CD4-positive, alpha-beta T cell treated with Interleukin-1 beta for 1 hour (primary cell): ENCODE measurements around the gene HAX1.
"Not testable (repeated sequence)": the region's sequence is repeated elsewhere in the genome, so short reads cannot be mapped to it uniquely, and the experiment has no call there.

ENCODE experiments used
- DNase-seq, 2 donors: peaks; one replicate each; pipeline ENCODE4 v3.0.0-alpha.2; 2020 to 2022

The HAX1 gene

DNA sequence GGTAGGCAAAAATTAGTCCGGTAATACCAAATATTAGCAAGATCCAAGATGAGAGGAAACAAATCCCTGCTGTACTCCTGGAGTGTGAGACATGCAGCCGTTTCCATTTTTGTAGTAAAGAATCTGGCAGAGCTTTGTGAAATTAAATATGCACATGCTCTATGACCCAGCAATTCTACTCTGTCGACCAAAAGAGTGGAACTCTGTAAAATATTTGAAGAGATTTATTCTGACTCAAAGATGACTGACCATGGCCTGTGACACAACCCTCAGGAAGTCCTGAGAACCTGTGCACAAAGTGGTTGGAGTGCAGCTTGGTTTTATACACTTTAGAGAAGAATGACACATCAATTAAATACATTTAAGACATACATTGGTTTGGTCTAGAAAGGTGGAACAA is 16.2 kb downstream of the HAX1 start:
- DNase-seq, result no peak

DNA sequence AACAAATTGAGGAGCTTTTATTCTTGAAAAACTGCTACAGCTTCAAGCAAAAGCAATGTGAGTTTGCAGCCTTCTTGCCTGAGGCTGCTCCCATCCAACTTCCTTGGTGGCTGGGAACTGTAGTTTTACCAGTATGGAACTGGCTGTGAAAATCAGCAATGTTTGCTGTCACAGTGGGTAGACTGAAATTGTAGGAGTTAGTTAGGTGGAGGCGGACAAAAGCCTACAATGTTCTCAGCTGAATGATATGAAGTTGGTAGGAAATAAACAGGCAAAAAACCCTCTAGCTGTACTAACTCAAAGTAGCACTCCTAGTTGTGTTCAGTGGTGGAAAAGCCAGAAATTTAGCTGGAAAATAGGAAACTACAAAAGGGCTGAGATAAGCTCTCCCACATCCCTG is 18.5 kb downstream of the HAX1 start:
- no peak for DNase-seq

DNA sequence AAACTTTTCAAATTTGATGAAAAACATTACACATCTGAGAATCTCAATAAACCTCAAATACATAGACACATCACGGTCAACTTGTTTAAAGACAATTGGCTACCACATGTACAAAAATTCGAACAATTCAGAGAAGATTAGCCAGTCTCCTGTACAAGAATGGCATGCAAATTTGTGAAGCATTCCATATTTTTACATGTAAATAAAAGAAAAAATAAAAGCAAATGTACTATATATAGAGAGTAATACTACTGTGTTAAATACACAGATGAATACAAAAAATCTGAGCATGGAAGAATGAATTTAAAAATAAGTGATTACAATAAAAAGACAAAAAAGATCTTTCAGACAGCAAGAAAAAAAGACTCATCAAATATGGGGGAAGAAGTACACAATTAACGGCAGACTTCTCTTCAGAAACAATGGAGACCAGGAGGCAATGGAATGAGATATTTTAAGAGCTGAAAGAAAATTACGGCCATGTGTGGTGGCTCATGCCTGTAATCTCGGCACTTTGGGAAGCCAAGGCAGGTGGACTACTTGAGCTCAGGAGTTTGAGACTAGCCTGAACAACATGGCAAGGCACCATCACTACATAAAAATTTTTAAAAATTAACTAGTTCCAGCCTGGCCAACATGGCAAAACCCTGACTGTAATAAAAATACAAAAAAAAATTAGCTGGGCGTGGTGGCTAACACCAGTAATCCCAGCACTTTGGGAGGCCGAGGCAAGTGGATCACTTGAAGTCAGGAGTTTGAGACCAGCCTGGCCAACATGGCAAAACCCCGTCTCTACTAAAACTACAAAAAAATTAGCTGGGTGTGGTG is 23.2 kb downstream of the HAX1 start:
- no peak for DNase-seq

- no peak for DNase-seq
Measured at GRCh38 chr1:154301582-154301981, 29.2 kb downstream of the HAX1 start.

- DNase-seq, result no peak
Measured at GRCh38 chr1:154304664-154305337, 32.4 kb downstream of the HAX1 start.

- no peak for DNase-seq
Measured at GRCh38 chr1:154306151-154306550, 33.7 kb downstream of the HAX1 start.

- DNase-seq, result not testable (repeated sequence)
Measured at GRCh38 chr1:154307670-154308270, 35.3 kb downstream of the HAX1 start.

GRCh38 chr1:154309136-154309535 is 36.7 kb downstream of the HAX1 start:
- DNase-seq, result not testable (repeated sequence)

- DNase-seq, result not testable (repeated sequence)
Measured at GRCh38 chr1:154312229-154313065, 40.0 kb downstream of the HAX1 start.

GRCh38 chr1:154313066-154313356 is 40.6 kb downstream of the HAX1 start:
- no peak for DNase-seq

- not testable (repeated sequence) for DNase-seq
Measured at GRCh38 chr1:154314226-154314625, 41.8 kb downstream of the HAX1 start.

DNA sequence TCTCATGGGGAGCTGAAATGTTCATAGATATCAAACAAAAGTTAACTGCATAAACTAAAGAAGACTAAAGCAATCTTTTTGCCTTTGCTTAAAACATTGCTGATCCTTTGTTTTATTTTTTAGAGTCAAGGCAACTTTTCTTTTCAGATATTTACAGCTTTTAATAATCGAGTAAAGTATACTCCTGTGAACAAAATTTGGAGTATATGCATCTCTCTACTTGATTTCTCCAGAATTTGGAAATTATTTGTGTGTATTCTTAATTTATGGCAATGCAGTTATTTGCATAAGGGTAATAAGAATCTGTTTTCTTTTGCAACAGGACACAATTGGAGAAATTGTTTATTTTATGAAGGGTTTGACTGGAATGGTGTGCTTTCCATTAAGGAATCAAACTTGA is 44.3 kb downstream of the HAX1 start:
- DNase-seq, result no peak

DNA sequence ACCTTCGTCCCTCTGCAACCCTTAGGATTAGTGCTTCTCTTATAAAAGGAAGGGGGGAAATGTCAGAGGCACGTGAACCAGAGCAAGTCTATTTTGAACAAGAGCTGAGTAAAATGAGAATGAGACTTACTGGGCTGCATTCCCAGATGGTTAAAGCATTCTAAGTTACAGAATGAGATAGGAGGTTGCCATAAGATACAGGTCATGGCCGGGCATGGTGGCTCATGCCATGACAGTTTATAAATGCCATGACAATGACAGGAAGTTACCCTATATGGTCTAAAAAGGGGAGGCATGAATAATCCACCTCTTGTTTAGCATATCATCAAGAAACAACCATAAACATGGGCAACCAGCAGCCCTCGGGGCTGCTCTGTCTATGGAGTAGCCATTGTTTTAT is 46.0 kb downstream of the HAX1 start:
- no peak for DNase-seq

DNA sequence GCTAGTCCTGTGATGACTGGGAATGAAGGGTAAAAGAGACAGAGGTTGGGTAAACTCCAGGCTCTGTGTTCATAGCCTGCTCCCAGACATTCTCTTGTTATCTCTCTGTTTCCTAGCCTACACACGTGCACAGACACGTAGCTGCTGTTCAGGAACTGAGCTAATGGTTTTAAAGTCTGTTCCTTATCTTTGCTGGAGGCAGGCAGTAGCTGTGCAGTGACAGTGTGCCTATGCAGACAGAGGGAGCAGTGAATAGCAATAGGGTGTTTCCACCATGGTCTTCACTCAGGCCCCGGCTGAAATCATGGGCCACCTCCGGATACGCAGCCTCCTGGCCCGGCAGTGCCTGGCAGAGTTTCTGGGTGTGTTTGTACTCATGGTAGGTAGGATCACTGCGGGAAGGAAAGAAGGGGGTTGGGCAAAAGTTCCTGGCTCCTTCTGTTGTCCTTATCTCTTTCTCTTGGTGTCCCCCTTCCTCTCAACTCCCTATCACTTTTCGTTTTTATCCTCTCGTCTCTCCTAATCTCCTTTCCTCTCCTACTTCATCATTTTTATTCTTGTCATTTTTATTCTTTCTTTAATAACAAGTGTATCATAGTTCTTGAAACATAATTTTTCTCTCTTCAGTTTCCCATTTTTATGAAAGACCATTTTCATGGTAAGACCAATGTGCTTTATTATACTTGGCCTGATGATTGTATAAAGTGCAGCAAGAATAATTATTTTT is 48.6 kb downstream of the HAX1 start, which contains the start of gene AQP10:
AQP10 (plus strand) TSS at position 212 of the 727 bp plus-strand sequence; CDS start at position 275, 63 bp downstream.
- DNase-seq, result no peak

DNA sequence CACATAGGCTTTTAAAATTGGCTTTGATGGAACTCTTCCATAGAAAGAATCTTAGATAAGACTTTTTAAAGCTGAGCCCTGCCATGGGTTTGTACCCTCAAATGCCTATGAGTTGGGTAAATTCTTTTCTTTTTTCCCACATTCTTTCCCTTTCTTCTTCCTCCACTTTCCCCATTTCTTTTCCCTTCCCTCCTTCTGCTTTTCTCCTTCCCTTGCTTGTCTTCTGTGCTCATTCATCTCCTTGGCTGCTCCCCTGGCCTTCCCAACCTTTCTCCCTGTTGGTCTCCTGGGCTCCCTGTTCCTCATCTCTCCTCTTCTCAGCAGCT is 49.1 kb downstream of the HAX1 start:
- not testable (repeated sequence) for DNase-seq

DNA sequence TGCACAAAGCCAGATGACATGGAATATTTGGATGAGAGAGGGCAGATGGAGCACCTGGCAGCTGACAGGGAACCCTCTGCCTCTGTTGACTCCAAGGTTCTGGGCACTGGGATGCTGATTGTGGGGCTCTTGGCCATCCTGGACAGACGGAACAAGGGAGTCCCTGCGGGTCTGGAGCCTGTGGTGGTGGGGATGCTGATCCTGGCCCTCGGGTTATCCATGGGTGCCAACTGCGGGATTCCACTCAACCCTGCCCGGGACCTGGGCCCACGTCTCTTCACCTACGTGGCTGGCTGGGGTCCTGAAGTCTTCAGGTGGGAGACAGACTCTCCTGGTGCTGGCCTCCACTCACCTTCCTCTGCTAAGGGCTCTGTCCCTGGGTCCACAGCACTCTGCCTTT is 51.1 kb downstream of the HAX1 start:
- no peak for DNase-seq

GRCh38 chr1:154324241-154324640 is 51.8 kb downstream of the HAX1 start:
- DNase-seq, result no peak

DNA sequence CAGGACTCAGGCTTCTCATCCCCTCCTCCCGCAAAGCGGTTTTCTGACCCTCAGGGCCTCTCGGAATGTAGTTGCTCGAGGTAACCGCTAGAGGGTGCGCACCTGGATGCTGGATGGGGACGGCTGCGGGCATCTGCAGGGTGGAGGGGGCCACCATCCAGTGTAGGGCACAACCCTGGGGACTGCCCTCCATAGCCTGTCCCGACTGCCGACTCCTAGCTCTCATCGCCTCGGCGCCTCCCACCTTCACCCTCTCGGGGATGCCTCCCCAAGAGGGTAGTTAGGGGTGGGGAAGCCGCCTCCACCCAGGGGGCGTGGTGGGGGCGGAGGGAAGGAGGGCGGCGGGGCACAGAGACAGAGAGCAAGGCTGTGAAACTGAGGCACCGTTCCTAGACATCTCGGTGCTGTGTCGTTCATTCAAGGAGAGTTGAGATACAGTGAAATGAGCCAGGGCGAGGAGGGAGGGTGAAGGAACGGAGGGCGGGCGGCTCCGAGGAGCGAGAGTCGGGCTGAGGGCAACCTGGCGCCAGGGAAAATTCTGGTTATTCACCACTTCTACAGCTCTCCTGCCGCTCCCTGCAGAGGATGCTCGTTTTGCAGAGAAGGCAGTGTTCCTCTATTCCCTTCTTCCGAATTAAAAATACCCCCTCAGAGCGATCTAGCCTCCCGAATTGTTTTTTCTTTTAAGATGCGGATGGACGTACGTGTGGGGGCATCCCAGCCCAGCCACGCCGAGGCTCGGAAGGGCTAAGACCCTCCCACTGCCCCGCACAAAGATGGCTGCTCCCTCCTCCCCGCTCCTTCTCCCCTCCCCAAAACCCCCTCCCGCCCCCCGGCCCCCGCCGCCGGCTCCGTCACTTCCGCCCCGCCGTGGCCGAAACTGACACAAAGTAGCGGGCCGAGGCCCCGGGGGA is 52.5 kb downstream of the HAX1 start, which contains the start of gene ATP8B2:
ATP8B2 (plus strand) TSS at position 857 of the 914 bp plus-strand sequence. CDS start 2,617 bp downstream, outside the sequence.
- DNase-seq, result peak; percentile 83 to 88
